ENCODE results near the gene SLC9C2.

DNA sequence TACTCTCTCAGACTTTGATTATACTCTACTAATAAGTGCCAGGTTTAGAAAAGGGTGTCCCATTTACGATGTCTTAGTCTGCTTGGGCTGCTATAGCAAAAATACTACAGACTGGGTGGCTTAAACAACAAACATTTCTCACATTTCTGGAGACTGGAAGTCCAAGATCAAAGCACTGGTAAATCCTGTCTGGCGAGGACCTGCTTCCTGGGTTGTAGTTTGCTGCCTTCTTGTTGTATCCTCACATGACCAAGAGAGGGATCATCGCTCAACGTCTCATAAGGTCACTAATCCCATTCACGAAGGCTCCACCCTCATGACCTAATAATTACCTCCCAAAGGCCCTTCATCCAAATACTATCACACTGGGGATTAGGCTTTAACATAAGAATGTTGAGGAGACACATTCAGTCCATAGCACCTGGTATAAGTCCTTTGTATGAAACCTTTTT is 113.7 kb downstream of the SLC9C2 start:
- TF ChIP-seq, protein P1, sequence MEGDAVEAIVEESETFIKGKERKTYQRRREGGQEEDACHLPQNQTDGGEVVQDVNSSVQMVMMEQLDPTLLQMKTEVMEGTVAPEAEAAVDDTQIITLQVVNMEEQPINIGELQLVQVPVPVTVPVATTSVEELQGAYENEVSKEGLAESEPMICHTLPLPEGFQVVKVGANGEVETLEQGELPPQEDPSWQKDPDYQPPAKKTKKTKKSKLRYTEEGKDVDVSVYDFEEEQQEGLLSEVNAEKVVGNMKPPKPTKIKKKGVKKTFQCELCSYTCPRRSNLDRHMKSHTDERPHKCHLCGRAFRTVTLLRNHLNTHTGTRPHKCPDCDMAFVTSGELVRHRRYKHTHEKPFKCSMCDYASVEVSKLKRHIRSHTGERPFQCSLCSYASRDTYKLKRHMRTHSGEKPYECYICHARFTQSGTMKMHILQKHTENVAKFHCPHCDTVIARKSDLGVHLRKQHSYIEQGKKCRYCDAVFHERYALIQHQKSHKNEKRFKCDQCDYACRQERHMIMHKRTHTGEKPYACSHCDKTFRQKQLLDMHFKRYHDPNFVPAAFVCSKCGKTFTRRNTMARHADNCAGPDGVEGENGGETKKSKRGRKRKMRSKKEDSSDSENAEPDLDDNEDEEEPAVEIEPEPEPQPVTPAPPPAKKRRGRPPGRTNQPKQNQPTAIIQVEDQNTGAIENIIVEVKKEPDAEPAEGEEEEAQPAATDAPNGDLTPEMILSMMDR (IDR thresholded peaks at IDR 0.05 in 4 of 5, conservative IDR thresholded peaks at IDR 0.05 in 1 of 5), result no peak
- no peak for TF ChIP-seq POLR2A (IDR thresholded peaks at IDR 0.05)
